PC-3 (cell line): Measurements from ENCODE around the gene CAMK1D.

Experiments
- EZH2 ChIP-seq: fragments of 300-600 bp; sonication (generic); IDR thresholded peaks from one replicate; pipeline ENCODE4 v1.6.1; 2017; ENCODE audit warnings: antibody characterized with exemption, mild to moderate bottlenecking, low read length; ENCODE audit not compliant: unreplicated experiment
- TF ChIP-seq, protein P1 (sequence below): fragments of 300-600 bp; sonication (generic); conservative IDR thresholded peaks from 2 replicates; pipeline ENCODE4 v1.5.1; 2017; ENCODE audit warnings: antibody characterized with exemption, low read depth, mild to moderate bottlenecking, low read length

DNA sequence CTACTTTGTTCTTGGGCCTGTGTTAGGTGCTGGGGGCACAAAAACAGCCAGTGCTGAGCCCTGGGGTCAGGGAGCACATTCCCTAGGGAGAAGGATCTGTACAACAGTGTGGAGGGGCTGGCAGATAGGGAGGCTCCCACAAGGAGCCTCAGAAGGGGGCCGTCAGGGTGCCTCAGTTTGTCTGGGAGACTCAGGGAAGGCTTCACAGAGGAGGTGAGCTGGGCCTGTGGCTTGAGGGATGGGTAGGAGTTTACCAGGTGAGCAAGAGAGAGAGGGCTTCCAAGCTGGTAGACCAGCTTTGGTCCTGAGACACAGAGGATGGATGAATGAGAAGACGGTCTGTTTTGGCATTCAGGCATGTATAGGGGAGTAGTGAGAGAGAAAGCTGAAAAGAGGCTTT is 52.1 kb downstream of the CAMK1D start:
- TF ChIP-seq, protein P1, sequence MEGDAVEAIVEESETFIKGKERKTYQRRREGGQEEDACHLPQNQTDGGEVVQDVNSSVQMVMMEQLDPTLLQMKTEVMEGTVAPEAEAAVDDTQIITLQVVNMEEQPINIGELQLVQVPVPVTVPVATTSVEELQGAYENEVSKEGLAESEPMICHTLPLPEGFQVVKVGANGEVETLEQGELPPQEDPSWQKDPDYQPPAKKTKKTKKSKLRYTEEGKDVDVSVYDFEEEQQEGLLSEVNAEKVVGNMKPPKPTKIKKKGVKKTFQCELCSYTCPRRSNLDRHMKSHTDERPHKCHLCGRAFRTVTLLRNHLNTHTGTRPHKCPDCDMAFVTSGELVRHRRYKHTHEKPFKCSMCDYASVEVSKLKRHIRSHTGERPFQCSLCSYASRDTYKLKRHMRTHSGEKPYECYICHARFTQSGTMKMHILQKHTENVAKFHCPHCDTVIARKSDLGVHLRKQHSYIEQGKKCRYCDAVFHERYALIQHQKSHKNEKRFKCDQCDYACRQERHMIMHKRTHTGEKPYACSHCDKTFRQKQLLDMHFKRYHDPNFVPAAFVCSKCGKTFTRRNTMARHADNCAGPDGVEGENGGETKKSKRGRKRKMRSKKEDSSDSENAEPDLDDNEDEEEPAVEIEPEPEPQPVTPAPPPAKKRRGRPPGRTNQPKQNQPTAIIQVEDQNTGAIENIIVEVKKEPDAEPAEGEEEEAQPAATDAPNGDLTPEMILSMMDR: no peak
- TF ChIP-seq EZH2: no peak
